Subcutaneous adipose tissue (tissue), 4 donors: ENCODE results near the gene TLR9. TPM values are rescaled to one million over a fixed set of nuclear protein-coding genes. Genes with fewer than 3 reads are reported as not detected.

ENCODE experiments used
- CTCF ChIP-seq: fragments of 450-650 bp; IDR thresholded peaks from one replicate; pipeline ENCODE4 v1.5.1; 2016; ENCODE audit warnings: low read depth, mild to moderate bottlenecking, control low read depth, antibody characterized with exemption, moderate library complexity
- total RNA-seq, 4 donors: library from RNA; depleted of rRNA; stranded (reverse); fragments of >200 nt; gene quantifications; one replicate each; pipeline ENCODE4 v1.1.0, GENCODE V29; 2016

TLR9 gene
- total RNA-seq, 4 donors from 2014 or later: not detected

- TF ChIP-seq CTCF: no peak
Observed at GRCh38 chr3:52238193-52238760, 12.8 kb upstream of the TLR9 start.

GRCh38 chr3:52237657-52238172, 12.3 kb upstream of the TLR9 start:
- TF ChIP-seq CTCF: no peak

GRCh38 chr3:52237006-52237656, 11.7 kb upstream of the TLR9 start:
- no peak for TF ChIP-seq CTCF

GRCh38 chr3:52236424-52236886, 11.0 kb upstream of the TLR9 start:
- no peak for TF ChIP-seq CTCF

GRCh38 chr3:52234516-52235447, 9.3 kb upstream of the TLR9 start:
- no peak for TF ChIP-seq CTCF

- no peak for TF ChIP-seq CTCF
Observed at GRCh38 chr3:52233968-52234367, 8.5 kb upstream of the TLR9 start.
